HG03342 (cell line): ENCODE results near the gene TIPARP.
"Not testable (repeated sequence)": the region's sequence is repeated elsewhere in the genome, so short reads cannot be mapped to it uniquely, and the experiment has no call there.

ENCODE experiments used
- ATAC-seq: cut with Tn5 transposase; IDR thresholded peaks from one replicate; pipeline ENCODE4 v1.9.1; 2021; ENCODE audit warnings: mild to moderate bottlenecking, moderate library complexity; ENCODE audit not compliant: unreplicated experiment

The TIPARP gene

GRCh38 chr3:156734661-156735060, 60.3 kb downstream of the TIPARP start:
- ATAC-seq = not testable (repeated sequence)

- ATAC-seq = no peak
Measured at GRCh38 chr3:156735471-156735870, 61.1 kb downstream of the TIPARP start.

GRCh38 chr3:156737049-156737448, 62.7 kb downstream of the TIPARP start:
- not testable (repeated sequence) for ATAC-seq

GRCh38 chr3:156738251-156738650, 63.9 kb downstream of the TIPARP start:
- no peak for ATAC-seq

- no peak for ATAC-seq
Measured at GRCh38 chr3:156739976-156740375, 65.6 kb downstream of the TIPARP start.

GRCh38 chr3:156740581-156740980, 66.2 kb downstream of the TIPARP start:
- ATAC-seq = not testable (repeated sequence)

GRCh38 chr3:156741935-156742334, 67.5 kb downstream of the TIPARP start:
- no peak for ATAC-seq

- ATAC-seq = no peak
Measured at GRCh38 chr3:156742401-156742800, 68.0 kb downstream of the TIPARP start.

- no peak for ATAC-seq
Measured at GRCh38 chr3:156743859-156744258, 69.5 kb downstream of the TIPARP start.

- no peak for ATAC-seq
Measured at GRCh38 chr3:156744631-156745030, 70.2 kb downstream of the TIPARP start.

GRCh38 chr3:156745766-156746165, 71.4 kb downstream of the TIPARP start:
- ATAC-seq = no peak

- ATAC-seq = no peak
Measured at GRCh38 chr3:156747046-156747445, 72.7 kb downstream of the TIPARP start.

- no peak for ATAC-seq
Measured at GRCh38 chr3:156749244-156749643, 74.9 kb downstream of the TIPARP start.

GRCh38 chr3:156750191-156750873, 75.9 kb downstream of the TIPARP start:
- no peak for ATAC-seq

GRCh38 chr3:156750874-156751245, 76.5 kb downstream of the TIPARP start:
- ATAC-seq = no peak

- ATAC-seq = no peak
Measured at GRCh38 chr3:156751461-156752025, 77.2 kb downstream of the TIPARP start.
